SU-DHL-6 (cell line): ENCODE data around the gene MAT2A.
A peak's percentile ranks its signal among the peaks of the same experiment; 100 is the strongest.

Experiments used
- H2AFZ ChIP-seq: fragments of 200-600 bp; sonication (generic); 2 replicates; pipeline ENCODE4 v1.6.1; 2014; ENCODE audit warnings: low read depth, mild to moderate bottlenecking, moderate library complexity, mixed read lengths, antibody characterized with exemption, low read length; ENCODE audit not compliant: severe bottlenecking
- H3F3A ChIP-seq: fragments of 200-600 bp; shearing (Covaris generic); 2 replicates; pipeline ENCODE4 v1.6.0; 2016; ENCODE audit warnings: antibody characterized with exemption, mild to moderate bottlenecking; ENCODE audit not compliant: insufficient read depth
- H3K27ac ChIP-seq: fragments of 200-600 bp; sonication (generic); 2 replicates; pipeline ENCODE4 v1.5.1; 2016; ENCODE audit warnings: low read depth, mild to moderate bottlenecking, low read length, moderate library complexity, mixed read lengths
- H3K27me3 ChIP-seq: fragments of 200-600 bp; sonication (generic), shearing (Covaris generic); 2 replicates; pipeline ENCODE4 v1.6.0; 2014; ENCODE audit warnings: mild to moderate bottlenecking, low read length
- H3K36me3 ChIP-seq: fragments of 200-600 bp; sonication (generic); 2 replicates; pipeline ENCODE4 v1.6.1; 2014; ENCODE audit warnings: mild to moderate bottlenecking, low read length, mixed read lengths
- H3K4me2 ChIP-seq: fragments of 300-600, 200-600 bp; shearing (Covaris generic), sonication (generic); 2 replicates; pipeline ENCODE4 v1.6.0; 2014; ENCODE audit warnings: low read length, low read depth, mild to moderate bottlenecking; ENCODE audit not compliant: poor library complexity, severe bottlenecking
- H3K4me3 ChIP-seq: fragments of 200-600 bp; sonication (generic); 2 replicates; pipeline ENCODE4 v1.5.1; 2014; ENCODE audit warnings: antibody characterized with exemption, low read length, mild to moderate bottlenecking, mixed read lengths; ENCODE audit not compliant: insufficient read depth, poor library complexity, severe bottlenecking
- H3K79me2 ChIP-seq: fragments of 200-600 bp; sonication (generic); 2 replicates; pipeline ENCODE4 v1.6.1; 2014; ENCODE audit warnings: mild to moderate bottlenecking, low read length, moderate library complexity; ENCODE audit not compliant: insufficient read depth
- H3K9ac ChIP-seq: fragments of 200-600 bp; sonication (generic); 2 replicates; pipeline ENCODE4 v1.7.0; 2014; ENCODE audit warnings: mild to moderate bottlenecking, low read length
- H3K9me2 ChIP-seq: fragments of 200-600 bp; sonication (generic); replicated peaks from 2 replicates; pipeline ENCODE4 v1.6.1; 2014; ENCODE audit warnings: low read length; ENCODE audit not compliant: insufficient read depth
- H3K9me3 ChIP-seq: fragments of 200-600 bp; sonication (generic); 2 replicates; pipeline ENCODE4 v1.6.1; 2014; ENCODE audit warnings: low read length, mixed read lengths; ENCODE audit not compliant: insufficient read depth
- H4K20me1 ChIP-seq: fragments of 200-600 bp; sonication (generic); 2 replicates; pipeline ENCODE4 v1.6.1; 2014; ENCODE audit warnings: low read depth, mild to moderate bottlenecking, antibody characterized with exemption, low read length, moderate library complexity, mixed read lengths
- CTCF ChIP-seq: fragments of 200-600 bp; sonication (generic); IDR thresholded peaks from one replicate; pipeline ENCODE4 v1.5.1; 2017; ENCODE audit warnings: antibody characterized with exemption, mild to moderate bottlenecking, low read length, moderate library complexity; ENCODE audit not compliant: insufficient read depth, poor library complexity, severe bottlenecking
- EZH2phosphoT487 ChIP-seq: fragments of 200-600 bp; sonication (generic), shearing (Covaris generic); conservative IDR thresholded peaks from 2 replicates; pipeline ENCODE4 v1.6.1; 2018; ENCODE audit warnings: mild to moderate bottlenecking, antibody characterized with exemption, low read length, moderate library complexity, mixed read lengths

Gene MAT2A

DNA sequence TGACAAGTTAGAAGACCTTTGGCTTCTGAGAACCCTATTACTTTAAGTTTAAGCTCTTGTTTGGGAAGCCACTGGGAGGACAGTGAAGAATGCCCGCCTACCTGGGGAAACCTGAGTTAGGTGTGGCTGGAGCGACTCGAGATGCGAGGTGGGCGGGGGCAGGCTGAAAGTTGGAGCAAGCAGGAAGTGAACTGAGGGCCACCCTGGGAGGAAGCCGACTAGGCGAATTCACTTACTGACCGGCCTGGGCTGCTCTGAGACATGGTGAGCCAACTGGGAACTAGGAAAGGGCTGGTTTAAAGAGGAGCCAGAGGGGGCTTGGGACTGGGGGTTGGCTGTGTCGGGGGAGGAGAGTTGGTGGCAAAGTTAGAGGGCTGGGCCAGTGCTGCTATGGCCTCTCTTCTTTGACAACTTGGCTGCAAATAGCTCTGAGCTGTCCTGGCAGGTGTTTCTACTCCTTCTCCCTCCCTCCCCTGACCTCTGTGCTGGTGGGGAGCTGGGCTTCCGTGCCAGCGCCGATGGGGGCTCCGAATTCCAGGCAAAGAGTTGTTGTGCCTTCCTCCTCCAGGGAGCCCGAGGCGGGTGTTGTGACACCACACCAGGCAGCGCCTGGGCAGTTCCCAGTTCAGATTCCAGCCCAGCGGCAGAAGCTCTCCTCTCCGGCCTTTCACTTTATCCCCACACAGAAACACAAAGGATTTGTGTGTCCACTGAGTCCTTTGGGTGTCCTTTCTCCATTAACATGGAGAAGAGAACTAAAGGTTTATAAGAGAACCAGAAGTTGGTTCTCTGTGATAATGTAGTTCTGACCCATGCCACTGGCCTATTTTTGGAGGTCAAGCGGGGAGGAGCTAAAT lies 38.6 kb downstream of the MAT2A start, which contains the start of gene VAMP8:
VAMP8 (plus strand) TSS at position 201 of the 857 bp plus-strand sequence; CDS start at position 262, 61 bp downstream.
- no peaks in the 10 kb centered on the region; the same call in 1 of the 2 replicates for H3F3A ChIP-seq
- H3K9ac ChIP-seq, result peak within 1 kb of the TSS; percentile 78
- TF ChIP-seq EZH2phosphoT487 (no peak), CTCF (no peak)
- no peaks in the 10 kb centered on the region for H3K9me3 ChIP-seq
- no peaks in the 10 kb centered on the region for H4K20me1 ChIP-seq
- no peaks in the 10 kb centered on the region for H3K27me3 ChIP-seq
- H2AFZ ChIP-seq, result peak within 1 kb of the TSS; percentile 81
- peak within 1 kb of the TSS; percentile 71 for H3K4me3 ChIP-seq
- peak within 1 kb of the TSS; percentile 59 for H3K27ac ChIP-seq
- H3K36me3 ChIP-seq, result no peaks in the 10 kb centered on the region
- peak within 1 kb of the TSS; percentile 90 for H3K4me2 ChIP-seq
- H3K9me2 ChIP-seq, result no peaks in the 10 kb centered on the region
- peaks cover 18% of the 10 kb centered on the region for H3K79me2 ChIP-seq

GRCh38 chr2:85578243-85579180 lies 39.5 kb downstream of the MAT2A start:
- no peaks in the 10 kb centered on the region for H3K27me3 ChIP-seq
- TF ChIP-seq CTCF (no peak), EZH2phosphoT487 (no peak)
- no peaks in the 10 kb centered on the region for H4K20me1 ChIP-seq
- H3K79me2 ChIP-seq, result peaks cover 18% of the 10 kb centered on the region
- peak overlapping the region; percentile 71 for H3K4me3 ChIP-seq
- H3F3A ChIP-seq, result no peaks in the 10 kb centered on the region; the same call in 1 of the 2 replicates
- peak overlapping the region; percentile 78 for H3K9ac ChIP-seq
- peak overlapping the region; percentile 81 for H2AFZ ChIP-seq
- H3K4me2 ChIP-seq, result peak overlapping the region; percentile 90
- H3K9me2 ChIP-seq, result no peaks in the 10 kb centered on the region
- no peaks in the 10 kb centered on the region for H3K36me3 ChIP-seq
- peak overlapping the region; percentile 59 for H3K27ac ChIP-seq
- H3K9me3 ChIP-seq, result no peaks in the 10 kb centered on the region

GRCh38 chr2:85579266-85579935 lies 40.4 kb downstream of the MAT2A start:
- H3K27me3 ChIP-seq, result no peaks in the 10 kb centered on the region
- no peaks in the 10 kb centered on the region for H4K20me1 ChIP-seq
- no peak overlapping the region for H3K4me3 ChIP-seq
- H3K9me3 ChIP-seq, result no peaks in the 10 kb centered on the region
- H2AFZ ChIP-seq, result no peak overlapping the region
- TF ChIP-seq CTCF (no peak), EZH2phosphoT487 (no peak)
- H3K4me2 ChIP-seq, result peak overlapping the region; percentile 90
- H3K36me3 ChIP-seq, result no peaks in the 10 kb centered on the region
- H3F3A ChIP-seq, result no peaks in the 10 kb centered on the region; the same call in 1 of the 2 replicates
- H3K9me2 ChIP-seq, result no peaks in the 10 kb centered on the region
- H3K79me2 ChIP-seq, result peaks cover 18% of the 10 kb centered on the region
- peak overlapping the region; percentile 78 for H3K9ac ChIP-seq
- no peak overlapping the region for H3K27ac ChIP-seq
